ENCODE results near the gene ADCY10. TPM values are rescaled to one million over a fixed set of nuclear protein-coding genes. Genes with fewer than 3 reads are reported as not detected.
"Not testable (repeated sequence)": the region's sequence is repeated elsewhere in the genome, so short reads cannot be mapped to it uniquely, and the experiment has no call there.

The ADCY10 gene
- polyA plus RNA-seq, 3 donors, result 0.37 to 0.73 (median 0.40) TPM

GRCh38 chr1:167898578-167899222 is 15.2 kb downstream of the ADCY10 start:
- no peak for DNase-seq (ENCODE audit: extremely low read depth in 1 of 11, low read depth in 9 of 11, low spot score in 4 of 11)

DNA sequence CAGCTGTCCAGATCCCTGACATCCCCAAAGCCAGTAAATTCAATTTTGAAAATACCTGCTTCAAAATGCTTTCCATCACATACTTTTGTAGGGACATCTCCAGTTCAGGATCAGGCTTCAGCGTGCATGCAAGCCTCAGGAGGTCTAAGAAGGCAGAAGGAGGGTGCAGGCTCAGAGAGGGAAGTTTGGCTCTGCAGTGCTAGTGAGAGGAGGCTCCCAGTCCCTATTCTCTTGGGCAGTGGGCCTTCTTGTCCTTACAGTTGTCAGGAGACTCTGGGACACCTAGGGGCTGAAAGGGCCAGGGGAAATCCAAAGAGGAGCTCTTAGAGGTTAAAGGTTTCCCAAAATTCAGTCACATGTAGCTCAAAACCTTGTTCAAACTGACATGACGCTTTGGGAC is 20.1 kb downstream of the ADCY10 start:
- DNase-seq (ENCODE audit: extremely low read depth in 1 of 11, low read depth in 9 of 11, low spot score in 4 of 11), result no peak

GRCh38 chr1:167890400-167890799 is 23.5 kb downstream of the ADCY10 start:
- DNase-seq (ENCODE audit: extremely low read depth in 1 of 11, low read depth in 9 of 11, low spot score in 4 of 11), result no peak

- not testable (repeated sequence) for DNase-seq (ENCODE audit: extremely low read depth in 1 of 11, low read depth in 9 of 11, low spot score in 4 of 11)
These were observed 26.7 kb downstream of the ADCY10 start for GRCh38 chr1:167887187-167887586.

DNA sequence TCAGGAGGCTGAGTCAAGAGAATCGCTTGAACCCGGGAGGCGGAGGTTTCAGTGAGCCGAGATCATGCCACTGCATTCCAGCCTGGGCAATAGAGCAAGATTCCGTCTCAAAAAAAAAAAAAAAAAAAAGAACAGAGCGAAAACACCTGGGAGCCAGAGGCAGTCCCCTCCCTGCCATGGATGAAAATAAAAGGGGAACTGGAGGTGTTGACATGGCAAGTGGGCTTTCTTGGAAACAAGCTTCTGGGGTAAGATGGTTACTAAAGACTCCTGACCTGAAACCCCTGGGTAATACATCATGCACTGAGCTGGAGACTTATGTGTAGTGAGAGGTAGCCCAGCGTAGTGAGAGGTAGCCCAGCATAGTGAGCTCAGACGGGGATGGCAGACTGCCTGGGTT is 31.6 kb downstream of the ADCY10 start:
- no peak for DNase-seq (ENCODE audit: extremely low read depth in 1 of 11, low read depth in 9 of 11, low spot score in 4 of 11)

DNA sequence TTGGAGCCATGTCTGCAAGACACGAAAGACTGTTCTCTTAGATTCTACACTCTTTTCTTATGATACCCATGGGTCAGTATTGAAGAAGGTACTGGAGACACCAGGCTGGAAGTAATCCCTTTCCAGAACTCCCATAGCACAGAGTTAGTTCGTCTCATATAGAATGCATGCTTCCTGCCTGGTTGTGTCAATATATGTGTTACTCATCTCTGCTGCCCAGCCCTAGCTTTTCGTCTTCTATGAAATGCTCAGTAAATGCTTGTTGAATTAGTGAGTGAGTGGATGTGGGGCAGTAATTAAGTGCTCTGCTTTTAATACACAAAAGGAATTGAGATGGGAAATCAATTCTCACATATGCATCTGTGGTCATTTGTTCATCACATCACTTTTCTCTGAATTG is 32.1 kb downstream of the ADCY10 start:
- DNase-seq (ENCODE audit: extremely low read depth in 1 of 11, low read depth in 9 of 11, low spot score in 4 of 11), result no peak

GRCh38 chr1:167881069-167881468 is 32.9 kb downstream of the ADCY10 start:
- no peak for DNase-seq (ENCODE audit: extremely low read depth in 1 of 11, low read depth in 9 of 11, low spot score in 4 of 11)

DNA sequence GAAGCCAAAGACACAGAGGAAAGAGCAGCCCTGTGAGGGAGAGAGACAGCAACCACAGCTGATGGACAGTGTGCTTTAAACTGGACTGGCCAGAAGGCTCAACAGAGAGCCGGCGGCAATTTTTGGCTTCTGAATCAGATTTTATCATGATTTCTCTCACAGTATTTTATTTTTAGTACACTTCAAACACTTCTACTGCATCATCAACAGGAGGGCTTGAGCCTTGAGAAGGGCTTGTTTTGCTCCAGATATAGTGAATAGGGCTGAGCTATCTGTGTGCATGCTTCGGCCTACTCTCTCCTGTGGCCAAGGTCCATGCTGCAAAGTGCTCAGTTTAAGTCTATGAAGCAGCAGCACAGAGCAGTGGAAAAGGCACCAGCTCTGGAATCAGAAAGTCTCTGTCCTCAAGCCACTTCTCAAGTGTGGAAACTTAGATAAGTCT is 33.3 kb downstream of the ADCY10 start:
- DNase-seq (ENCODE audit: extremely low read depth in 1 of 11, low read depth in 9 of 11, low spot score in 4 of 11), result no peak

DNA sequence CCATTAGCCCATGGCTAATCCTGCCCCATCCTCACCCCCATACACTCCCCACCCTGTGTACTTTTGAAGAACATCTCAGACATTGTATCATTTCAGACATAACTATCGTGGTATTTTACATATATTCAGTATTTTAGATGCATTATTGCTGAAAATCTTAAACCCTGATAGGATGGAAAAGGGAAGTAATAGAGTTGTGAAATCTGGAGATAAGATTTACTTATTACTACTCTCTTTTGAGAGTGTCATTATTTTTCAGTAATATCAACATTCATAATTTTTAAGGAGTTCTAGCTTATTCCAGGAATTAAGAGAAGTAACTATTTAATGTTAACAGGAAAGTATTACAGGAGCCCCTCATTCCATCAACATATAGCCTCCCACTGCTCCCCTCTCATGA is 34.4 kb downstream of the ADCY10 start:
- no peak for DNase-seq (ENCODE audit: extremely low read depth in 1 of 11, low read depth in 9 of 11, low spot score in 4 of 11)

DNA sequence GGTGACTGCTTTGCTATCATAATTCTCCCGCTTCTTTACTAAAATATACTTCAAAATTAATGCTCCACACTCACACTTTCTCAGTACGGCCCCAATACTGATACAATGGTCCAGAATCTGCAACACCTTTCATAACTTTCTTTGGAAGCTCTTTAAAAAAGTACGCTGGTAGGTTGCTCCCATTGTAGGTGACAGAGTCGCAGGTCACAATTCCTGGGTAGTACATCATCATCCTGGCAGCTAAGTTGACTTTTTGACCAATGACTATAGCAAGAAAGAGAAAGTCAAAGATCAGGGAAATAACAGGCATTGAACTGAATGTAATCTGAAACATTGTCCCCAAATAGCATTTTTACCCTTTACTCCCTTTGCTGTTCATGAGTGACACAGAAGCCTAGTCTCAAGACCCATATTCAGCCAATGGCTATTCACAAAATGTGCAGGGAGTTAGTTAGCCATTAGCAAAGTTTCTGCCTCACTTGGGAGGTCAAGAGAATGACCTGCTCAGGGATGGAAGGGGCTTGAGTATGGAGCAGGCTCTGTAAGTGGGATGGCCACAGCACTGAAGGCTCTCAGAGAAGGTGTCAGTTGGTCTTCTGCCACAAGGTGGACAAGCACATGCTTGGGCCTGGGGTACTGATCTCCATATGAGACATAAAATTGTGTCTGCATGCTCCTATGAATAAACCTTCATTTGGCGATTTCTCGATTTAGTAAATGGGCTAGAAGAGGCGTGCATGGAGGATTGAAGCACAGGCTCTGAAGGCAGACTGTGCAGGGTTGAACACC is 35.4 kb downstream of the ADCY10 start:
- no peak for DNase-seq (ENCODE audit: extremely low read depth in 1 of 11, low read depth in 9 of 11, low spot score in 4 of 11)

DNA sequence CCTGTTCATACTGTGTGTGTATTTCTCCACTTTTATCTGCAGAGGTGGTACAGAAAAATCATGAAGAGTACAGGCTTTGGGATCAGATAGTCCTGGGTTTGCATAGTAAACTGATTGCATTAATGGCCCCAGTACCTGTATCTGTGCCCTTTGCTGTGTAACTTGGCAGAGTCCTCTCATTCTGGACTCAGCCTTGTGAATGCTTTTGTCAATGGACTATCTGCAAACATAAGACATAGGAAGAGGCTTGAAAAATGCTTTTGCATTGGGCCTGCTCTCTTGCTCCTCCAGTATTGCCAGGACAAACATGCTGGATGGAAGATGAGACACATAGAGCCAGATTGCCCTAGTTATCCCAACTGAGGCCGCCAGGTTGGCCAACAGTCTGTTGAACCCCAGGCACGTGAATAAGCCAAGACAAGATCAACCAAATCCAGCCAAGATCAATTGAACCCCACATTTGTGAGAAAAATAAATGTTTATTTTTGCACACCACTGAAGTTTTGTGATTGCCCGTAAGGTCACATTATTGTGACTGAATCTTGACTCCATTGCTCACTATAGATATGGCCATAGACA is 37.2 kb downstream of the ADCY10 start:
- no peak for DNase-seq (ENCODE audit: extremely low read depth in 1 of 11, low read depth in 9 of 11, low spot score in 4 of 11)

- no peak for DNase-seq (ENCODE audit: extremely low read depth in 1 of 11, low read depth in 9 of 11, low spot score in 4 of 11)
These were observed 42.6 kb downstream of the ADCY10 start for GRCh38 chr1:167871331-167871730.

DNA sequence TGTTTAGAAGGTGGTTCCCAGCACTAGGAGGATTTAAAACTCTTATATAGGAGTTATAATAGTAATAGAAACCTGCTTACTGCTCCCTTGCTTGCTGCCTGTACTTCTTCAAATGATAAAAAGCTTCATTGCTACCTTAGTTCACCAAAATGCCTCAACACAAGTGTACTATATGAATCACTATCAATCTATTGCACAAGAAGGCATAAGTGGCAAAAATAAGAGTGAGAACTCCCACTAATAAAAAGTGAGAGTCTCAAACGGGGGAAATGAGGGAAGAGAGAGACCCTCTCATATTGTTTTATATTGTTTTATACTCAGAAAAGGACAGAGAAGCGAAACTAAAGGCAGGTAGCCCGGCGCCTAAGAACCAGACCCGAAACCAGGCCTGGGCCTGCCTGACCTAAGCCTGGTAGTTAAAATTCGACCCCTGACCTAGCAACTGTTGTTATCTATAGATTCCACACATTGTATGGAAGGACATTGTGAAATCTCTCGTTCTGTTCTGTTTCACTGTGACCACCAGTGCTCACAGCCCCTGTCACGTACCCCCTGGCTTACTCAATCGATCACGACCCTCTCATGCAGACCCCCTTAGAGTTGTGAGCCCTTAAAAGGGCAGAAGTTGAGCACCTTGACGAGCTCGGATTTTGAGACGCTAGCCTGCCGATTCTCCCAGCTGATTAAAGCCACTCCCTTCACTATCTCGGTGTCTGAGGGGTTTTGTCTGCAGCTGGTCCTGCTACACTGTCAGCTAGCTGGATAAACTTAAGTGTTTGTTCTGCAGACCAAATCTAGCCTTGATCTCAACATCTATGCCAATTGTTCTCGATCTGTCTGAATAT is 44.6 kb downstream of the ADCY10 start:
- DNase-seq (ENCODE audit: extremely low read depth in 1 of 11, low read depth in 9 of 11, low spot score in 4 of 11), result not testable (repeated sequence)

DNA sequence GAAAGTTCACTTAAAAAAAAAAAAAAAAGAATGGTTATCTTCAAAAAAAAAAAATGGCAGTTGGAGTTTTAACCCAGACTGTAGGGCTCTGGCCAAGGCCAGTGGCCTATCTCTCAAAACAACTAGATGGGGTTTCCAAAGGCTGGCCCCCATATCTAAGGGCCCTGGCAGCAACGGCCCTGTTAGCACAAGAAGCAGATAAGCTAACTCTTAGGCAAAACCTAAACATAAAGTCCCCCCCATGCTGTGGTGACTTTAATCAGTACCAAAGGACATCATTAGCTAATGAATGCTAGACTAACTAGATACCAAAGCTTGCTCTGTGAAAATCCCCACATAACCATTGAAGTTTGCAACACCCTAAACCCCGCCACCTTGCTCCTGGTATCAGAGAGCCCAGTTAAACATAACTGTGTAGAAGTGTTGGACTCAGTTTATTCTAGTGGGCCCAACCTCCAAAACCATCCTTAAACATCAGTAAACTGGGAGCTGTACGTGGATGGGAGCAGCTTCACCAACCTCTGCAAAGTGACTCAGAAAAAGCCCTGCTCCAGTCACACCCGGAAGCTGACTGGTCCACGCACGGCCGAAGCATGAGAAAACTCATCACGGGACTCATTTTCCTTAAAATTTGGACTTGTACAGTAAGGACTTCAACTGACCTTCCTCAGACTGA is 47.1 kb downstream of the ADCY10 start:
- DNase-seq (ENCODE audit: extremely low read depth in 1 of 11, low read depth in 9 of 11, low spot score in 4 of 11), result not testable (repeated sequence)

- not testable (repeated sequence) for DNase-seq (ENCODE audit: extremely low read depth in 1 of 11, low read depth in 9 of 11, low spot score in 4 of 11)
These were observed 47.6 kb downstream of the ADCY10 start for GRCh38 chr1:167866326-167866725.

DNA sequence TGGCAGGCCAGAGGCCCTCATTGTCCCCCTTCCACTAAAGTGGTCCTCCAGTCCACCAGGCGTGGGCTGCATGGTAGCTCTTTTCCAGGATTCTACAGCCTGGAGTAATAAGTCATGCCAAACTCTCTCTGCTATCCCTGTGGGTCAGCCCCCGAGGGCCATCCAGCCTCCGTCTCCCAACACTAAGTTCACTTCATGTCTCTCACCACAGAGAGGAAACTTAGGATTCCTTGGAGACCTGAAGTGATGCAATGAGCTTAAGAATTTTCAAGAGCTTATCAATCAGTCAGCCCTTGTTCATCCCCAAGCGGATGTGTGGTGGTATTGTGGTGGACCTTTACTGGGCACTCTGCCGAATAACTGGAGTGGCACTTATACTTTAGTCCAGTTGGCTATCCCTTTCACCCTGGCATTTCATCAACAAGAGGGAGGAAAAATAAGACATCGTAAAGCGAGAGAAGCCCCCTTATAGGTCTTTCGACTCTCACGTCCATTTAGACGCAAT is 48.1 kb downstream of the ADCY10 start:
- not testable (repeated sequence) for DNase-seq (ENCODE audit: extremely low read depth in 1 of 11, low read depth in 9 of 11, low spot score in 4 of 11)

DNA sequence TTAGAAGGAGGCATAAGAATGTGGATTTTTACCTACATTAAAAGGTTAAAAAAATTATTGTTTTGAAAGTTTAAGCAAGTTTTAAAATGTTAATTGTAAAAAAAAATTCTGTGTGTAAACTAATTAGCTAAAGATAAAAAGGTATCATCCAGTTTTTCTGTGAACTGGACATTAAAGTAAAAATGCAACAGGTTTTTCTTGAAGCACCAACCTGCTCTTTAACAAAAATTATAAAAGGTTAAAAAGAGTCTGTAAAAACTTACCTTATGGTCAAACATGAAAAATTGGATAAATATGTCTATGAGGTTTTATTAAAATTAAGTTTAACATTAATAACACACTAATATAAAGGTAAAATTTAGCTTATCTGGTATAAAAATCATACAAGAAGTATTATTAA is 48.7 kb downstream of the ADCY10 start:
- DNase-seq (ENCODE audit: extremely low read depth in 1 of 11, low read depth in 9 of 11, low spot score in 4 of 11), result not testable (repeated sequence)

GRCh38 chr1:167864392-167865032 is 49.4 kb downstream of the ADCY10 start:
- no peak for DNase-seq (ENCODE audit: extremely low read depth in 1 of 11, low read depth in 9 of 11, low spot score in 4 of 11)
